22Rv1 (cell line): Measurements from ENCODE around the gene NGDN.
A peak's percentile ranks its signal among the peaks of the same experiment; 100 is the strongest.

Experiments
- ZFX ChIP-seq: fragments of 450-650 bp; IDR thresholded peaks from 2 replicates; pipeline ENCODE4 v1.6.1; 2017; ENCODE audit warnings: antibody characterized with exemption, borderline replicate concordance
- TF ChIP-seq, protein P1 (sequence below): fragments of 450-650 bp; IDR thresholded peaks from 2 replicates; pipeline ENCODE4 v1.5.1; 2017; ENCODE audit warnings: mild to moderate bottlenecking

DNA sequence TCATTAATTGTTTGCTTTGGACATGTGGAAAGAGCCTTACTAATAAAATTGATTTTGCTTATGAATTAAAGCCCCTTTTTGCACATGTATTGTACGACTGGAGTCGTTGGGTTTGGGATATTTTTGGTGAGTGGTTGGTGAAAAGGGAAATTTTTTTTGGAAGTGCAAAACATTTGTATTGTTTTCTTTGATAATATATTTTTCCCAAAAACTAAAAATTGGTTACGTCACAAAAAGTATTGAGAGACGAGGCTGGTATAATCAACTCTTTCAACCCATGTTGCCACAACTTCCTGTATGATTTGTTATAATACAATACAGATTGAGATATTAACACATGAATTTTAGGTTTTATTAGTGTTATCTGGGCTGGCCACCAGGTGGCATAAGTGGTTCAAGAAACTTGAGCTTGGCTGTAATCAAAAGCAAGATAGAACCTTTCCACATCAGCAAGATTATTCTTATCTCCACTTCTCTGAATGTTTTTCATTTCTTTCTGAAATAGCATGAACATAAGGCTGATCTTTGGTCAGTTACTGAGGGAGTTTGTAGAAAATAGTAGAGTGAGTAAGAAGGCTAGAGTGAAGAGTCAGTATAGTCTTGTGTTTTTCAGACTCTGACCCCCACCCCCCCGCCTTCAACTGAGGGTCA, 8.7 kb downstream of the NGDN start:
- TF ChIP-seq, protein P1, sequence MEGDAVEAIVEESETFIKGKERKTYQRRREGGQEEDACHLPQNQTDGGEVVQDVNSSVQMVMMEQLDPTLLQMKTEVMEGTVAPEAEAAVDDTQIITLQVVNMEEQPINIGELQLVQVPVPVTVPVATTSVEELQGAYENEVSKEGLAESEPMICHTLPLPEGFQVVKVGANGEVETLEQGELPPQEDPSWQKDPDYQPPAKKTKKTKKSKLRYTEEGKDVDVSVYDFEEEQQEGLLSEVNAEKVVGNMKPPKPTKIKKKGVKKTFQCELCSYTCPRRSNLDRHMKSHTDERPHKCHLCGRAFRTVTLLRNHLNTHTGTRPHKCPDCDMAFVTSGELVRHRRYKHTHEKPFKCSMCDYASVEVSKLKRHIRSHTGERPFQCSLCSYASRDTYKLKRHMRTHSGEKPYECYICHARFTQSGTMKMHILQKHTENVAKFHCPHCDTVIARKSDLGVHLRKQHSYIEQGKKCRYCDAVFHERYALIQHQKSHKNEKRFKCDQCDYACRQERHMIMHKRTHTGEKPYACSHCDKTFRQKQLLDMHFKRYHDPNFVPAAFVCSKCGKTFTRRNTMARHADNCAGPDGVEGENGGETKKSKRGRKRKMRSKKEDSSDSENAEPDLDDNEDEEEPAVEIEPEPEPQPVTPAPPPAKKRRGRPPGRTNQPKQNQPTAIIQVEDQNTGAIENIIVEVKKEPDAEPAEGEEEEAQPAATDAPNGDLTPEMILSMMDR = peak; percentile 82
- TF ChIP-seq ZFX = no peak
